GM10266 (cell line): ENCODE data around the gene KLHL14.
A peak's percentile ranks its signal among the peaks of the same experiment; 100 is the strongest.

Source experiments
- DNase-seq: peaks from one replicate; pipeline ENCODE4 v3.0.0; 2012; ENCODE audit errors: extremely low spot score
- CTCF ChIP-seq: IDR thresholded peaks from 2 replicates; pipeline ENCODE4 v1.5.1; 2012; ENCODE audit warnings: mild to moderate bottlenecking, low read depth; ENCODE audit not compliant: control insufficient read depth, insufficient read depth; ENCODE audit errors: missing control alignments

KLHL14 gene

GRCh38 chr18:32714571-32715148 lies 58.2 kb downstream of the KLHL14 start:
- peak; percentile 91 for TF ChIP-seq CTCF
- peak; percentile 47 for DNase-seq

- no peak for TF ChIP-seq CTCF
- no peak for DNase-seq
These were observed 60.0 kb downstream of the KLHL14 start for GRCh38 chr18:32712860-32713259.

- DNase-seq = no peak
- TF ChIP-seq CTCF = no peak
These were observed 61.0 kb downstream of the KLHL14 start for GRCh38 chr18:32711862-32712261.

- no peak for TF ChIP-seq CTCF
- DNase-seq = no peak
These were observed 65.2 kb downstream of the KLHL14 start for GRCh38 chr18:32707586-32707985.

- no peak for DNase-seq
- no peak for TF ChIP-seq CTCF
These were observed 65.7 kb downstream of the KLHL14 start for GRCh38 chr18:32707147-32707546.

DNA sequence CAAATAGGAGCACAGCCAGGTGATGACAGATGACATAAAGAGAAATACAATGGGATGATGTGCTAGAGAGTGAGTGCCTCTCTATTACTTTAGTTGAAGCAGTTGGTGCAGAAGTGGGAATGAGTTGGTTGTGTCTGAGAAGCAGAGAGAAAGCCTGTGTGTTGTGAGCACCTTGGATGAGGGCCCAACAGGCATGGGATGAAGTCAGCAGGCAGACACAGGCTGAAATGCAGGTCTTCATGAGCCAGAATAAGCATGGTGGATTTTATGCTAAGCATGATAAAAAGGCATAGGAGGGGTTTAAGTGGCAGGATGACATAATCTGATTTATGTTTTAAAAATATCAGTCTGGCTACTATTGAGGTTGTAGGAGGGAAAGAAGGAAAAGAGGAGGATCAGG lies 71.5 kb downstream of the KLHL14 start:
- TF ChIP-seq CTCF = no peak

GRCh38 chr18:32698153-32698552 lies 74.7 kb downstream of the KLHL14 start:
- TF ChIP-seq CTCF = no peak
- no peak for DNase-seq

More for the DNA sequence above, 71.5 kb downstream of the KLHL14 start:
- no peak for DNase-seq
